K562 (cell line): ENCODE data around the gene NFYC. TPM values are rescaled to one million over a fixed set of nuclear protein-coding genes. Genes with fewer than 3 reads are reported as not detected.

ENCODE experiments used
- ARHGAP35 ChIP-seq: fragments of 450-650 bp; IDR thresholded peaks from 2 replicates; pipeline ENCODE4 v1.6.1; 2018; ENCODE audit not compliant: partially characterized antibody
- CEBPB ChIP-seq: fragments of 450-650 bp; IDR thresholded peaks from 2 replicates; pipeline ENCODE4 v1.6.1; 2016; ENCODE audit warnings: missing genetic modification characterization, missing compliant biosample characterization
- ERF ChIP-seq: fragments of 450-650 bp; formaldehyde crosslinking; IDR thresholded peaks from 2 replicates; pipeline ENCODE4 v1.4.0; 2020; ENCODE audit warnings: mild to moderate bottlenecking, mixed read lengths
- GTF2A2 ChIP-seq: IDR thresholded peaks from 2 replicates; pipeline ENCODE4 v1.6.1; 2016; ENCODE audit warnings: mild to moderate bottlenecking, missing genetic modification characterization, missing compliant biosample characterization
- MAFF ChIP-seq: IDR thresholded peaks from 2 replicates; pipeline ENCODE4 v1.6.1; 2012; ENCODE audit warnings: low read length, improper control_type of control experiment
- MED1 ChIP-seq: sonication (generic); formaldehyde crosslinking; IDR thresholded peaks from 2 replicates; pipeline ENCODE4 v1.8.1; 2023; ENCODE audit warnings: missing genetic modification reagents, borderline replicate concordance
- NCOA6 ChIP-seq: fragments of 450-650 bp; IDR thresholded peaks from 2 replicates; pipeline ENCODE4 v1.6.1; 2017; ENCODE audit warnings: mild to moderate bottlenecking
- OTX1 ChIP-seq: fragments of 450-650 bp; formaldehyde crosslinking; IDR thresholded peaks from 2 replicates; pipeline ENCODE4 v1.4.0; 2022; ENCODE audit warnings: mild to moderate bottlenecking
- PHB2 ChIP-seq: fragments of 450-650 bp; IDR thresholded peaks from 2 replicates; pipeline ENCODE4 v1.6.1; 2017; ENCODE audit warnings: low read depth
- RBFOX2 ChIP-seq: fragments of 200-400 bp; formaldehyde crosslinking; IDR thresholded peaks from 2 replicates; pipeline ENCODE4 v1.6.1; 2017; ENCODE audit warnings: low read depth, mild to moderate bottlenecking, low read length, moderate library complexity
- RBM14 ChIP-seq: fragments of 200-400 bp; formaldehyde crosslinking; IDR thresholded peaks from 2 replicates; pipeline ENCODE4 v1.6.1; 2018; ENCODE audit warnings: low read depth, mild to moderate bottlenecking, low read length, moderate library complexity, borderline replicate concordance; ENCODE audit not compliant: insufficient read depth
- SMC3 ChIP-seq: conservative IDR thresholded peaks from 2 replicates; pipeline ENCODE4 v1.6.1; 2011; ENCODE audit warnings: low read depth, low read length, improper control_type of control experiment; ENCODE audit not compliant: insufficient read depth
- SP1 ChIP-seq: sonication (generic); formaldehyde crosslinking; IDR thresholded peaks from 2 replicates; pipeline ENCODE4 v1.8.1; 2022; ENCODE audit warnings: mild to moderate bottlenecking, missing genetic modification reagents
- ZNF785 ChIP-seq: fragments of 250-450 bp; sonication (Bioruptor Pico); IDR thresholded peaks from 2 replicates; pipeline ENCODE4 v1.4.0; 2020; ENCODE audit warnings: mild to moderate bottlenecking
- polyA plus RNA-seq, 8 experiments: library from polyadenylated mRNA; depleted of rRNA in 4 of 8; stranded (reverse) in 5 of 8; unstranded in 3 of 8; fragments of >200 nt; fragmentation: Nextera tagmentation in 2 of 8; fragmentation: Illumina TruSeq in 1 of 8; extraction: Ambion mirVana in 2 of 8; extraction: Trizol in 1 of 8; gene quantifications; 2 replicates each; pipeline versions ENCODE4 v1.2.1 to v1.2.3, GENCODE V29; 2011 to 2014; ENCODE audit warnings: inconsistent platforms in 1 of 8, missing spikeins in 1 of 8
- total RNA-seq, 7 experiments: library from RNA; depleted of rRNA in 6 of 7; stranded (reverse); fragments of >200 nt in 6 of 7; fragmentation: Illumina TruSeq in 2 of 7; extraction: Trizol in 2 of 7; gene quantifications; 2 replicates each; pipeline versions ENCODE4 v1.2.1 to v1.2.3, GENCODE V29; 2011 to 2021; ENCODE audit warnings: low replicate concordance in 1 of 7
- TF ChIP-seq, protein P1 (sequence below): fragments of 250-450 bp; sonication (Bioruptor Pico); IDR thresholded peaks from 2 replicates; pipeline ENCODE4 v1.9.0; 2021; ENCODE audit warnings: mild to moderate bottlenecking
- TF ChIP-seq, protein P2 (sequence below): fragments of 450-650 bp; formaldehyde crosslinking; IDR thresholded peaks from 2 replicates; pipeline ENCODE4 v1.4.0; 2020; ENCODE audit warnings: mild to moderate bottlenecking, moderate library complexity
- TF ChIP-seq, protein P3 (sequence below): sonication (generic); formaldehyde crosslinking; IDR thresholded peaks from 2 replicates; pipeline ENCODE4 v1.8.1; 2023; ENCODE audit warnings: mild to moderate bottlenecking, missing genetic modification reagents
- TF ChIP-seq, protein P4 (sequence below), 2 experiments: fragments of 450-650 bp; IDR thresholded peaks; 2 replicates each; pipeline ENCODE4 v1.6.1; 2016

NFYC gene
- total and polyA plus RNA-seq, 9 of the 15 experiments (the other 6 are each of a cell fraction or from before 2014, with no cell fraction given), result 4.8 to 59.8 (median 41.1) TPM

DNA sequence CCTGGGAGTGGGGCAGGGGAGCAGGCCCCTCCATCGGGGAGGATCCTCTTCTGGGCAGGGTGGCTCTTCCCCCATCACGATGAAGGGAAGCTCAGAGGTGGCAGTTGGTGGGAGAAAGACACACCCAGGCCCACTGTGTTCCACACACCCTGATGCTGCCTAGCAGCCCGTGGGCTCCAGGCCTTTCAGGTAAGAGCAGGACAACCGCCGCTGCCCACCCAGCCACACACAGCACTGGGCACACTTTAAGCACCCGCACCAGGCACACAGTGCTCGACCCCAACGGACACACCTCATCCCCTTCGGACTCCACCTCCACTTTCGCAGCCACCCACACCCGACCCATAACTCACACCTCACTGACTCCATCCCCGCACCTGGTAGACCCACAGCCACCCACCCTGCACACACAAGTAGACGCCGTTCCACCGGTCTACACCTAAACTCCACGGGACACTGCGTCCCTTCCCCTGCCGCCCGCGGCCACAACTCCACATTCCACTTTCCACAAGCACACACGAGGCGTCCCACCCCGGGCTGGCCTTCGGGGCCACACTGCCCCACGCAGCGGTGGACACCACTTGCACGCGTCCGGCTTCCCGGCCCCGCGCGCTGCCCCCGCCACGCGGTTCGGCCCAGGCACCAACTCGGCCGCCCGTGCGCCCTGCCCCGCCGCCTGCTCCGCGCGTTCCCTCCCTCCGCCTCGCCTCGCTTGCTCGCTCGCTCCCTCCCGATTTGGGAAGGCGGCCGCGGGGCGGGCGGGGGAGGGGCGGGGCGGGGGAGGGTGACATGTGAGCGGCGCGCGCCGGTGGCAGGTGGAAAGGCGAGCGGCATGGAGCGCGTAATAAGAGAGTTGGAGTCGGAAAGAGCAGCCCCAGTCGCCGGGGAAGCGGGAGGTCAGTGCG lies 91.7 kb downstream of the NFYC start, which contains the start of gene KCNQ4 (continued):
- TF ChIP-seq RBFOX2 (peak; percentile 50), ERF (CRISPR knock-in tag) (no peak), CEBPB (tag) (no peak), PHB2 (0 out of 2 replicates have a peak, but pooled peaks have one; percentile 23), MED1 (no peak), SP1 (CRISPR knock-in tag) (0 out of 2 replicates have a peak, but pooled peaks have one; percentile 13), RBM14 (no peak), SMC3 (no peak), ZNF785 (CRISPR knock-in tag) (no peak), GTF2A2 (tag) (no peak), ARHGAP35 (peak; percentile 43), OTX1 (CRISPR knock-in tag) (no peak), MAFF (no peak), NCOA6 (no peak)
- TF ChIP-seq, protein P1, sequence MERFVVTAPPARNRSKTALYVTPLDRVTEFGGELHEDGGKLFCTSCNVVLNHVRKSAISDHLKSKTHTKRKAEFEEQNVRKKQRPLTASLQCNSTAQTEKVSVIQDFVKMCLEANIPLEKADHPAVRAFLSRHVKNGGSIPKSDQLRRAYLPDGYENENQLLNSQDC (CRISPR knock-in tag), result no peak
- TF ChIP-seq, protein P2, sequence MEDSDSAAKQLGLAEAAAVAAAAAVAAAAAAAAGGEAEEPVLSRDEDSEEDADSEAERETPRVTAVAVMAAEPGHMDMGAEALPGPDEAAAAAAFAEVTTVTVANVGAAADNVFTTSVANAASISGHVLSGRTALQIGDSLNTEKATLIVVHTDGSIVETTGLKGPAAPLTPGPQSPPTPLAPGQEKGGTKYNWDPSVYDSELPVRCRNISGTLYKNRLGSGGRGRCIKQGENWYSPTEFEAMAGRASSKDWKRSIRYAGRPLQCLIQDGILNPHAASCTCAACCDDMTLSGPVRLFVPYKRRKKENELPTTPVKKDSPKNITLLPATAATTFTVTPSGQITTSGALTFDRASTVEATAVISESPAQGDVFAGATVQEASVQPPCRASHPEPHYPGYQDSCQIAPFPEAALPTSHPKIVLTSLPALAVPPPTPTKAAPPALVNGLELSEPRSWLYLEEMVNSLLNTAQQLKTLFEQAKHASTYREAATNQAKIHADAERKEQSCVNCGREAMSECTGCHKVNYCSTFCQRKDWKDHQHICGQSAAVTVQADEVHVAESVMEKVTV (CRISPR knock-in tag), result no peak
- TF ChIP-seq, protein P3, sequence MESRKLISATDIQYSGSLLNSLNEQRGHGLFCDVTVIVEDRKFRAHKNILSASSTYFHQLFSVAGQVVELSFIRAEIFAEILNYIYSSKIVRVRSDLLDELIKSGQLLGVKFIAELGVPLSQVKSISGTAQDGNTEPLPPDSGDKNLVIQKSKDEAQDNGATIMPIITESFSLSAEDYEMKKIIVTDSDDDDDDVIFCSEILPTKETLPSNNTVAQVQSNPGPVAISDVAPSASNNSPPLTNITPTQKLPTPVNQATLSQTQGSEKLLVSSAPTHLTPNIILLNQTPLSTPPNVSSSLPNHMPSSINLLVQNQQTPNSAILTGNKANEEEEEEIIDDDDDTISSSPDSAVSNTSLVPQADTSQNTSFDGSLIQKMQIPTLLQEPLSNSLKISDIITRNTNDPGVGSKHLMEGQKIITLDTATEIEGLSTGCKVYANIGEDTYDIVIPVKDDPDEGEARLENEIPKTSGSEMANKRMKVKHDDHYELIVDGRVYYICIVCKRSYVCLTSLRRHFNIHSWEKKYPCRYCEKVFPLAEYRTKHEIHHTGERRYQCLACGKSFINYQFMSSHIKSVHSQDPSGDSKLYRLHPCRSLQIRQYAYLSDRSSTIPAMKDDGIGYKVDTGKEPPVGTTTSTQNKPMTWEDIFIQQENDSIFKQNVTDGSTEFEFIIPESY, result peak; percentile 82
- TF ChIP-seq, protein P4, sequence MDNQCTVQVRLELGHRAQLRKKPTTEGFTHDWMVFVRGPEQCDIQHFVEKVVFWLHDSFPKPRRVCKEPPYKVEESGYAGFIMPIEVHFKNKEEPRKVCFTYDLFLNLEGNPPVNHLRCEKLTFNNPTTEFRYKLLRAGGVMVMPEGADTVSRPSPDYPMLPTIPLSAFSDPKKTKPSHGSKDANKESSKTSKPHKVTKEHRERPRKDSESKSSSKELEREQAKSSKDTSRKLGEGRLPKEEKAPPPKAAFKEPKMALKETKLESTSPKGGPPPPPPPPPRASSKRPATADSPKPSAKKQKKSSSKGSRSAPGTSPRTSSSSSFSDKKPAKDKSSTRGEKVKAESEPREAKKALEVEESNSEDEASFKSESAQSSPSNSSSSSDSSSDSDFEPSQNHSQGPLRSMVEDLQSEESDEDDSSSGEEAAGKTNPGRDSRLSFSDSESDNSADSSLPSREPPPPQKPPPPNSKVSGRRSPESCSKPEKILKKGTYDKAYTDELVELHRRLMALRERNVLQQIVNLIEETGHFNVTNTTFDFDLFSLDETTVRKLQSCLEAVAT (IDR thresholded peaks at IDR 0.05), result peak; percentile 48 to 49; a peak in 1 of 4 replicates
- TF ChIP-seq, all 486 proteins: peak for 86
